ENCODE measurements around the gene C17orf107.
"Not testable (repeated sequence)": the region's sequence is repeated elsewhere in the genome, so short reads cannot be mapped to it uniquely, and the experiment has no call there.

DNA sequence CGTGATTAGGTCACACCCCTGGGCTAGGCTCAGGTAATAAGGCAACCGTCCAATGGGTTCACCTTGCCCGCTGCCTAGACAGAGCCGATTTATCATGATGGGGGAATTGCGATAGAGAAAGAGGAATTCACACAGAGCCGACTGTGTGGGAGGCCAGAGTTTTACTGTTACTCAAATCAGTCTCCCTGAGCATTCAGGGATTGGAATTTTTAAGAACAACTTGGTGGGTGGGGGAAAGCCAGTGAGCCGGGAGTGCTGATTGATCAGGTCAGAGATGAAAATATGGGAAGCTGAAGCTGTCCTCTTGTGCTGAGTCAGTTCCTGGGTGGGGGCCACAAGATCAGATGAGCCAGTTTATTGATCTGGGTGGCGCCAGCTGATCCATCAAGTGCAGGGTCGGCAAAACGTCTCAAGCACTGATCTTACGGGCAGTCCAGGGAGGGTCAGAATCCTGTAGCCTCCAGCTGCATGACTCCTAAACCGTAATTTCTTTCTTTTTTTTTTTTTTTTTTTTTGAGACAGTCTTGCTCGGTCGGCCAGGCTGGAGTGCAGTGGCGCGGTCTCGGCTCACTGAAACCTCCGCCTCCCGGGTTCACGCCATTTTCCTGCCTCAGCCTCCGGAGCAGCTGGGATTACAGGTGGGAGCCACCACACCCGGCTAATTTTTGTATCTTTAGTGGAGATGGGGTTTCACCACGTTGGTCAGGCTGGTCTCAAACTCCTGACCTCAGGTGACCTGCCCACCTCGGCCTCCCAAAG is 27.4 kb downstream of the C17orf107 start:
- TF ChIP-seq, protein P1, sequence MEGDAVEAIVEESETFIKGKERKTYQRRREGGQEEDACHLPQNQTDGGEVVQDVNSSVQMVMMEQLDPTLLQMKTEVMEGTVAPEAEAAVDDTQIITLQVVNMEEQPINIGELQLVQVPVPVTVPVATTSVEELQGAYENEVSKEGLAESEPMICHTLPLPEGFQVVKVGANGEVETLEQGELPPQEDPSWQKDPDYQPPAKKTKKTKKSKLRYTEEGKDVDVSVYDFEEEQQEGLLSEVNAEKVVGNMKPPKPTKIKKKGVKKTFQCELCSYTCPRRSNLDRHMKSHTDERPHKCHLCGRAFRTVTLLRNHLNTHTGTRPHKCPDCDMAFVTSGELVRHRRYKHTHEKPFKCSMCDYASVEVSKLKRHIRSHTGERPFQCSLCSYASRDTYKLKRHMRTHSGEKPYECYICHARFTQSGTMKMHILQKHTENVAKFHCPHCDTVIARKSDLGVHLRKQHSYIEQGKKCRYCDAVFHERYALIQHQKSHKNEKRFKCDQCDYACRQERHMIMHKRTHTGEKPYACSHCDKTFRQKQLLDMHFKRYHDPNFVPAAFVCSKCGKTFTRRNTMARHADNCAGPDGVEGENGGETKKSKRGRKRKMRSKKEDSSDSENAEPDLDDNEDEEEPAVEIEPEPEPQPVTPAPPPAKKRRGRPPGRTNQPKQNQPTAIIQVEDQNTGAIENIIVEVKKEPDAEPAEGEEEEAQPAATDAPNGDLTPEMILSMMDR (IDR thresholded peaks at IDR 0.05; ENCODE audit: insufficient read depth, low read length), result not testable (repeated sequence)
- TF ChIP-seq, protein P2, sequence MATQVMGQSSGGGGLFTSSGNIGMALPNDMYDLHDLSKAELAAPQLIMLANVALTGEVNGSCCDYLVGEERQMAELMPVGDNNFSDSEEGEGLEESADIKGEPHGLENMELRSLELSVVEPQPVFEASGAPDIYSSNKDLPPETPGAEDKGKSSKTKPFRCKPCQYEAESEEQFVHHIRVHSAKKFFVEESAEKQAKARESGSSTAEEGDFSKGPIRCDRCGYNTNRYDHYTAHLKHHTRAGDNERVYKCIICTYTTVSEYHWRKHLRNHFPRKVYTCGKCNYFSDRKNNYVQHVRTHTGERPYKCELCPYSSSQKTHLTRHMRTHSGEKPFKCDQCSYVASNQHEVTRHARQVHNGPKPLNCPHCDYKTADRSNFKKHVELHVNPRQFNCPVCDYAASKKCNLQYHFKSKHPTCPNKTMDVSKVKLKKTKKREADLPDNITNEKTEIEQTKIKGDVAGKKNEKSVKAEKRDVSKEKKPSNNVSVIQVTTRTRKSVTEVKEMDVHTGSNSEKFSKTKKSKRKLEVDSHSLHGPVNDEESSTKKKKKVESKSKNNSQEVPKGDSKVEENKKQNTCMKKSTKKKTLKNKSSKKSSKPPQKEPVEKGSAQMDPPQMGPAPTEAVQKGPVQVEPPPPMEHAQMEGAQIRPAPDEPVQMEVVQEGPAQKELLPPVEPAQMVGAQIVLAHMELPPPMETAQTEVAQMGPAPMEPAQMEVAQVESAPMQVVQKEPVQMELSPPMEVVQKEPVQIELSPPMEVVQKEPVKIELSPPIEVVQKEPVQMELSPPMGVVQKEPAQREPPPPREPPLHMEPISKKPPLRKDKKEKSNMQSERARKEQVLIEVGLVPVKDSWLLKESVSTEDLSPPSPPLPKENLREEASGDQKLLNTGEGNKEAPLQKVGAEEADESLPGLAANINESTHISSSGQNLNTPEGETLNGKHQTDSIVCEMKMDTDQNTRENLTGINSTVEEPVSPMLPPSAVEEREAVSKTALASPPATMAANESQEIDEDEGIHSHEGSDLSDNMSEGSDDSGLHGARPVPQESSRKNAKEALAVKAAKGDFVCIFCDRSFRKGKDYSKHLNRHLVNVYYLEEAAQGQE (IDR thresholded peaks at IDR 0.05; ENCODE audit: insufficient replicate concordance, low read depth), result not testable (repeated sequence)
- TF ChIP-seq POLR2AphosphoS5 (IDR thresholded peaks at IDR 0.05; ENCODE audit: low read depth); SPI1 (IDR thresholded peaks at IDR 0.05; ENCODE audit: borderline replicate concordance, low read depth); GABPA (IDR thresholded peaks at IDR 0.05; ENCODE audit: low read depth): not testable (repeated sequence)

Measured in HL-60 (cell line).